ENCODE results near the gene ATP6V1C2.

ATP6V1C2 gene

DNA sequence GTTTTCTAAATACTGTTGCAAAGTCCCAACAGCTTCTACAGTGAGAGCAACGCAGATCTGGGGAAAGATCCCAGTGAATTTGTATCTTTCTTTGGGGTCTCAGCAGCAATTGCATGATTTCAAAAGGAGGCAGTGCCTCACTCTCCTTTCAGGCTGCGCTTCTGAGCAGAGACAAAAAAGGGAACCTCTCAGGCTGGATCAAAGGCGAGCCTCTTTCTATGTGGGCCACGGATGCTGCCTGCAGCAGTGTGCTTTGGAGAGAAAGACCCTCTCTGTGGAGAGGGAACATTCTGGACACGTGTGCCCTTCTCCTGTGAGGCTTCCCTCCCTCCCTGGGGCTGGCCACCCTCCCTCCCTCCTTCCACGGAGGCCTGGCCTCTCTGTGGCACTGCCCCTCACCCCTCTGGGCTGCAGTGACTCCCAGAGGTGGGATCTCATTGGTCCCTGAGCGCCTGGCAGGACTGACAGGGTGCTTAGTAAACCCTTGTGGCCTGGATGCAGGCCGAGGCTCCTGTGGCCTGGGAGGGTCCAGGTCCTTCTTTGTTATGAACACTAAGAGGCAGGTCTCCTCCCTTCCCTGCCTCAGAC is 112.7 kb downstream of the ATP6V1C2 start:
- DNase-seq (ENCODE audit: low read depth in 2 of 2), result no peak
